GM19351 (cell line): ENCODE data around the gene VPREB3.

ENCODE experiments used
- ATAC-seq: cut with Tn5 transposase; IDR thresholded peaks from one replicate; pipeline ENCODE4 v1.9.1; 2021; ENCODE audit warnings: mild to moderate bottlenecking, moderate library complexity; ENCODE audit not compliant: unreplicated experiment

Gene VPREB3

GRCh38 chr22:23767673-23768548 is 13.7 kb upstream of the VPREB3 start, which contains the start of gene CHCHD10:
CHCHD10 (minus strand) TSS chr22:23767972; CDS start chr22:23767874, 98 bp downstream.
- ATAC-seq = peak; percentile 60

GRCh38 chr22:23767303-23767672 is 13.1 kb upstream of the VPREB3 start:
- ATAC-seq = no peak

GRCh38 chr22:23764899-23765881 is 11.0 kb upstream of the VPREB3 start:
- ATAC-seq = no peak

GRCh38 chr22:23763954-23764353 is 9.7 kb upstream of the VPREB3 start:
- ATAC-seq = no peak

- ATAC-seq = no peak
Observed at GRCh38 chr22:23763579-23763945, 9.3 kb upstream of the VPREB3 start.

- ATAC-seq = no peak
Observed at GRCh38 chr22:23762842-23763578, 8.8 kb upstream of the VPREB3 start, which contains the start of gene C22orf15. C22orf15 (plus strand) TSS chr22:23762990; CDS start chr22:23763307, 317 bp downstream.

- no peak for ATAC-seq
Observed at GRCh38 chr22:23760056-23760455, 5.8 kb upstream of the VPREB3 start.

GRCh38 chr22:23759566-23759965 is 5.3 kb upstream of the VPREB3 start:
- no peak for ATAC-seq

GRCh38 chr22:23756891-23757290 is 2.7 kb upstream of the VPREB3 start:
- ATAC-seq = no peak

GRCh38 chr22:23755711-23756110 is 1.5 kb upstream of the VPREB3 start:
- ATAC-seq = no peak

- no peak for ATAC-seq
Observed at GRCh38 chr22:23754980-23755636, 883 bp upstream of the VPREB3 start.

- ATAC-seq = no peak
Observed at GRCh38 chr22:23753385-23753784, 840 bp downstream of the VPREB3 start.

GRCh38 chr22:23752750-23753149 is 1.5 kb downstream of the VPREB3 start:
- no peak for ATAC-seq

- ATAC-seq = no peak
Observed at GRCh38 chr22:23752090-23752691, 2.0 kb downstream of the VPREB3 start.

- no peak for ATAC-seq
Observed at GRCh38 chr22:23751441-23751996, 2.7 kb downstream of the VPREB3 start.

GRCh38 chr22:23750714-23751440 is 3.3 kb downstream of the VPREB3 start, which contains the start of gene ZNF70:
ZNF70 (minus strand) TSS chr22:23751112; CDS start chr22:23745140, 5,972 bp downstream.
- ATAC-seq = peak; percentile 75

- ATAC-seq = no peak
Observed at GRCh38 chr22:23750367-23750713, 3.9 kb downstream of the VPREB3 start.

GRCh38 chr22:23749841-23750301 is 4.4 kb downstream of the VPREB3 start:
- no peak for ATAC-seq

- no peak for ATAC-seq
Observed at GRCh38 chr22:23745791-23746190, 8.4 kb downstream of the VPREB3 start.
